Uterine smooth muscle cell (primary cell): ENCODE data around the gene GC. TPM values are rescaled to one million over a fixed set of nuclear protein-coding genes. Genes with fewer than 3 reads are reported as not detected.

Experiments
- total RNA-seq: library from RNA; depleted of rRNA; stranded (reverse); fragments of >200 nt; gene quantifications from 2 replicates; pipeline ENCODE4 v1.2.3, GENCODE V29; 2014

Gene GC
- total RNA-seq: not detected in 2 replicates

GRCh38 chr4:71783972-71784371 lies at the start of gene GC:
TSS of gene GC (minus strand) at chr4:71784079. CDS start at chr4:71784018, 61 bp downstream.

Other genes starting within 250 kb of the GC start
- not detected in 2 replicates for gene NPFFR2, start 247.9 kb upstream of the GC start, total RNA-seq